HG02610 (cell line): ENCODE measurements around the gene SLIT1.

Experiments
- ATAC-seq: cut with Tn5 transposase; IDR thresholded peaks from one replicate; pipeline ENCODE4 v1.9.1; 2021; ENCODE audit warnings: mild to moderate bottlenecking, moderate library complexity; ENCODE audit not compliant: unreplicated experiment

Gene SLIT1

GRCh38 chr10:97031459-97031858 is 154.3 kb downstream of the SLIT1 start:
- no peak for ATAC-seq

- no peak for ATAC-seq
These were observed 154.9 kb downstream of the SLIT1 start for GRCh38 chr10:97030894-97031293.

GRCh38 chr10:97029271-97029670 is 156.5 kb downstream of the SLIT1 start:
- no peak for ATAC-seq

- no peak for ATAC-seq
These were observed 157.0 kb downstream of the SLIT1 start for GRCh38 chr10:97028832-97029178.

- ATAC-seq, result no peak
These were observed 157.5 kb downstream of the SLIT1 start for GRCh38 chr10:97028126-97028831.

GRCh38 chr10:97025613-97026242 is 160.0 kb downstream of the SLIT1 start:
- ATAC-seq, result no peak

- ATAC-seq, result no peak
These were observed 161.3 kb downstream of the SLIT1 start for GRCh38 chr10:97024168-97025073.

- no peak for ATAC-seq
These were observed 162.2 kb downstream of the SLIT1 start for GRCh38 chr10:97023401-97024167.

GRCh38 chr10:97022616-97023015 is 163.1 kb downstream of the SLIT1 start:
- ATAC-seq, result no peak

- ATAC-seq, result no peak
These were observed 165.0 kb downstream of the SLIT1 start for GRCh38 chr10:97020452-97021400.

GRCh38 chr10:97019213-97019844 is 166.4 kb downstream of the SLIT1 start:
- no peak for ATAC-seq

GRCh38 chr10:97018251-97019212 is 167.2 kb downstream of the SLIT1 start:
- no peak for ATAC-seq

- no peak for ATAC-seq
These were observed 168.3 kb downstream of the SLIT1 start for GRCh38 chr10:97017474-97017903.

- ATAC-seq, result peak; percentile 75
These were observed 168.9 kb downstream of the SLIT1 start for GRCh38 chr10:97016728-97017473.

GRCh38 chr10:97015240-97015639 is 170.5 kb downstream of the SLIT1 start:
- ATAC-seq, result no peak

GRCh38 chr10:97013983-97014382 is 171.8 kb downstream of the SLIT1 start:
- no peak for ATAC-seq

- no peak for ATAC-seq
These were observed 172.2 kb downstream of the SLIT1 start for GRCh38 chr10:97013568-97013967.
